ENCODE measurements around the gene DUSP16.

The DUSP16 gene

GRCh38 chr12:12487490-12487889, 75.2 kb downstream of the DUSP16 start:
- ChIA-PET CTCF (interaction anchor here (0.7 to 4.8 kb wide), 9 partner anchors 9 to 169 kb away, joined by 4 to 34 read pairs (median 5); no protein-coding TSS in a partner anchor), POLR2A (interaction anchor here (0.6 to 1.2 kb wide), 3 partner anchors 11 to 77 kb away, joined by 5 to 10 read pairs (median 7); no protein-coding TSS in a partner anchor)
- no peak for TF ChIP-seq CTCF (IDR thresholded peaks at IDR 0.05; ENCODE audit: control extremely low read depth, extremely low read depth, low read depth, missing control alignments)

GRCh38 chr12:12486661-12487240, 75.9 kb downstream of the DUSP16 start:
- no peak for TF ChIP-seq CTCF (IDR thresholded peaks at IDR 0.05; ENCODE audit: control extremely low read depth, extremely low read depth, low read depth, missing control alignments)
- ChIA-PET POLR2A (interaction anchor here (0.6 to 1.2 kb wide), 3 partner anchors 11 to 78 kb away, joined by 5 to 10 read pairs (median 7); no protein-coding TSS in a partner anchor), CTCF (interaction anchor here (0.7 to 4.8 kb wide), 11 partner anchors 9 to 169 kb away, joined by 3 to 34 read pairs (median 5); no protein-coding TSS in a partner anchor)
- peak; percentile 62 for DNase-seq (ENCODE audit: extremely low spot score)

More at GRCh38 chr12:12487490-12487889, 75.2 kb downstream of the DUSP16 start:
- DNase-seq (ENCODE audit: extremely low spot score) = no peak

- no peak for TF ChIP-seq CTCF (IDR thresholded peaks at IDR 0.05; ENCODE audit: control extremely low read depth, extremely low read depth, low read depth, missing control alignments)
- ChIA-PET CTCF (interaction anchor here (1.1 to 4.8 kb wide), 5 partner anchors 8 to 254 kb away, joined by 3 to 34 read pairs (median 4); no protein-coding TSS in a partner anchor), POLR2A (no interaction called here)
- DNase-seq (ENCODE audit: extremely low spot score) = no peak
Measured at GRCh38 chr12:12483438-12483837, 79.2 kb downstream of the DUSP16 start.

GRCh38 chr12:12482959-12483358, 79.7 kb downstream of the DUSP16 start:
- POLR2A ChIA-PET = no interaction called here
- no peak for TF ChIP-seq CTCF (IDR thresholded peaks at IDR 0.05; ENCODE audit: control extremely low read depth, extremely low read depth, low read depth, missing control alignments)
- CTCF ChIA-PET = interaction anchor here (1.1 to 4.8 kb wide), 6 partner anchors 8 to 254 kb away, joined by 3 to 34 read pairs (median 4); no protein-coding TSS in a partner anchor
- DNase-seq (ENCODE audit: extremely low spot score) = peak; percentile 51

GRCh38 chr12:12482150-12482761, 80.4 kb downstream of the DUSP16 start:
- TF ChIP-seq CTCF (IDR thresholded peaks at IDR 0.05; ENCODE audit: control extremely low read depth, extremely low read depth, low read depth, missing control alignments) = no peak
- ChIA-PET POLR2A (no interaction called here), CTCF (interaction anchor here (1.1 to 2.0 kb wide), 4 partner anchors 13 to 173 kb away, joined by 3 to 6 read pairs (median 4); no protein-coding TSS in a partner anchor)
- no peak for DNase-seq (ENCODE audit: extremely low spot score)

- CTCF ChIA-PET = interaction anchor here (1.2 to 2.0 kb wide), 3 partner anchors 9 to 174 kb away, joined by 3 to 6 read pairs (median 3); no protein-coding TSS in a partner anchor
- POLR2A ChIA-PET = no interaction called here
- no peak for TF ChIP-seq CTCF (IDR thresholded peaks at IDR 0.05; ENCODE audit: control extremely low read depth, extremely low read depth, low read depth, missing control alignments)
- DNase-seq (ENCODE audit: extremely low spot score) = no peak
Measured at GRCh38 chr12:12481631-12482030, 81.0 kb downstream of the DUSP16 start.

Measured in GM10248 (cell line).